Transverse colon (tissue), 3 donors: Measurements from ENCODE around the gene PLCB1.

ENCODE experiments used
- CTCF ChIP-seq, 5 experiments: fragments of 200-600 bp in 3 of 5; fragments of 450-650 bp in 2 of 5; sonication (generic) in 3 of 5; IDR thresholded peaks; 1 replicate in 2 of 5; 2 replicates in 3 of 5; pipeline ENCODE4 v1.5.1; 2016 to 2017; ENCODE audit warnings: antibody characterized with exemption in 5 of 5, inconsistent platforms in 3 of 5, mild to moderate bottlenecking in 2 of 5, moderate library complexity in 1 of 5
- EP300 ChIP-seq: sonication (generic); formaldehyde crosslinking; IDR thresholded peaks from one replicate; pipeline ENCODE4 v1.6.1; 2017; ENCODE audit warnings: antibody characterized with exemption, low read depth
- POLR2A ChIP-seq: fragments of 450-650 bp; IDR thresholded peaks from one replicate; pipeline ENCODE4 v1.6.1; 2016; ENCODE audit warnings: antibody characterized with exemption, mild to moderate bottlenecking, moderate library complexity

GRCh38 chr20:8854571-8854970 is 722.5 kb downstream of the PLCB1 start:
- TF ChIP-seq EP300 (no peak), CTCF (IDR thresholded peaks at IDR 0.05) (no peak), POLR2A (no peak)
